Hepatocyte (in vitro differentiated cells): ENCODE data around the gene SDHA. TPM values are rescaled to one million over a fixed set of nuclear protein-coding genes. Genes with fewer than 3 reads are reported as not detected.
"Not testable (repeated sequence)": the region's sequence is repeated elsewhere in the genome, so short reads cannot be mapped to it uniquely, and the experiment has no call there.

Experiments
- DNase-seq: peaks from one replicate; pipeline ENCODE4 v3.0.0-alpha.2; 2016; ENCODE audit warnings: low spot score
- H2AFZ ChIP-seq: fragments of 200-600 bp; sonication (generic); 2 replicates; pipeline ENCODE4 v1.6.0; 2016; ENCODE audit warnings: antibody characterized with exemption, mild to moderate bottlenecking
- H3K27ac ChIP-seq: fragments of 200-600 bp; sonication (generic); 2 replicates; pipeline ENCODE4 v1.5.1; 2016; ENCODE audit warnings: mild to moderate bottlenecking
- H3K27me3 ChIP-seq: fragments of 200-600 bp; sonication (generic); 2 replicates; pipeline ENCODE4 v1.6.1; 2016
- H3K36me3 ChIP-seq: fragments of 200-600 bp; sonication (generic); replicated peaks from 2 replicates; pipeline ENCODE4 v1.5.1; 2016; ENCODE audit warnings: low read depth; ENCODE audit not compliant: insufficient read depth
- H3K4me1 ChIP-seq: fragments of 200-600 bp; sonication (generic); 2 replicates; pipeline ENCODE4 v1.5.1; 2016; ENCODE audit warnings: mild to moderate bottlenecking, moderate library complexity; ENCODE audit not compliant: insufficient read depth
- H3K4me2 ChIP-seq: fragments of 200-600 bp; sonication (generic); 2 replicates; pipeline ENCODE4 v1.6.0; 2016
- H3K4me3 ChIP-seq: fragments of 200-600 bp; sonication (generic); 2 replicates; pipeline ENCODE4 v1.5.1; 2016; ENCODE audit warnings: mild to moderate bottlenecking
- H3K79me2 ChIP-seq: fragments of 200-600 bp; sonication (generic); 2 replicates; pipeline ENCODE4 v1.6.0; 2017; ENCODE audit warnings: mild to moderate bottlenecking
- H3K9me2 ChIP-seq: fragments of 200-600 bp; sonication (generic); replicated peaks from 2 replicates; pipeline ENCODE4 v1.6.0; 2017; ENCODE audit warnings: mild to moderate bottlenecking; ENCODE audit not compliant: insufficient read depth
- H3K9me3 ChIP-seq: fragments of 200-600 bp; sonication (generic); 2 replicates; pipeline ENCODE4 v1.5.1; 2016; ENCODE audit warnings: low read depth, mild to moderate bottlenecking
- H4K20me1 ChIP-seq: fragments of 200-600 bp; sonication (generic); 2 replicates; pipeline ENCODE4 v1.6.0; 2016; ENCODE audit warnings: mild to moderate bottlenecking; ENCODE audit not compliant: insufficient read depth, poor library complexity, severe bottlenecking
- EZH2 ChIP-seq: fragments of 200-600 bp; sonication (generic); IDR thresholded peaks from 2 replicates; pipeline ENCODE4 v1.6.1; 2016; ENCODE audit warnings: antibody characterized with exemption, mild to moderate bottlenecking, borderline replicate concordance
- EZH2phosphoT487 ChIP-seq: fragments of 200-600 bp; sonication (generic); IDR thresholded peaks from one replicate; pipeline ENCODE4 v1.6.1; 2018; ENCODE audit warnings: antibody characterized with exemption, mild to moderate bottlenecking, low read depth, moderate library complexity; ENCODE audit not compliant: unreplicated experiment, severe bottlenecking
- WGBS: methylation state at CpG from one replicate; pipeline ENCODE4 v1.1.6; 2016; ENCODE audit warnings: low lambda C conversion rate; ENCODE audit errors: missing lambda C conversion rate; 5-methylcytosine and 5-hydroxymethylcytosine counted together
- polyA plus RNA-seq: library from polyadenylated mRNA; unstranded; fragments of >200 nt; fragmentation: Nextera tagmentation; extraction: Ambion mirVana; gene quantifications from 2 replicates; pipeline ENCODE4 v1.2.1, GENCODE V29; 2016
- total RNA-seq: library from RNA; depleted of rRNA; stranded (reverse); fragments of >200 nt; gene quantifications from 2 replicates; pipeline ENCODE4 v1.2.3, GENCODE V29; 2014
- TF ChIP-seq, protein P1 (sequence below): fragments of 200-600 bp; sonication (generic); IDR thresholded peaks from 2 replicates; pipeline ENCODE4 v1.5.1; 2016; ENCODE audit warnings: antibody characterized with exemption, mild to moderate bottlenecking; ENCODE audit not compliant: poor library complexity

SDHA gene
- total and polyA plus RNA-seq, 2 experiments from 2014 or later = 102 to 159 TPM

DNA sequence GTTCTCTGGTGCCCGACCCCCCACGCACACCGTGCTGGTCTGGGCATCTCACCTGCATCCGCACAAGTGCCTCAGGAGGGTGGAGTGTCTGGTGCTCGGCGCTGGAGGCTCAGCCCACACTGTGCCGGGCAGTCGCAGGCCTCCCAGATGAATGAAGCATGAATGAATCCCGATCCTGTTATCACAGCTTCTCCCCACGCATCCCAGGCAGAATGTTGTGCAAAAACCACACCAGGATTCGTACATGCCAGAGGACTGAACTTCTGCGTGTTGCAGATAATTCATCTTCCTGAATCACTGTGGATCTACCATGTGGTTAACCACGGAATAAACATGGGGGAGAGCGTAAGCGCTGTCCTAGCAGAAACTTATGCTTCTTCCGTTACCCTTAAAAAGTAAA, 78.8 kb downstream of the SDHA start:
- H3K27me3 ChIP-seq, H3K4me3 ChIP-seq, H3K4me1 ChIP-seq, H3K36me3 ChIP-seq, H3K4me2 ChIP-seq, H3K9me3 ChIP-seq, H2AFZ ChIP-seq, DNase-seq, H3K9me2 ChIP-seq, H3K27ac ChIP-seq: not testable (repeated sequence)
- 90% methylated on average over 16 of the region's 16 CpGs for WGBS
- H4K20me1 ChIP-seq = peaks cover 17% of the 10 kb centered on the region
- H3K79me2 ChIP-seq = peaks cover 17% of the 10 kb centered on the region

GRCh38 chr5:297448-297847, 79.3 kb downstream of the SDHA start:
- not testable (repeated sequence) for H3K4me1 ChIP-seq, H3K4me3 ChIP-seq, H3K27ac ChIP-seq, H3K36me3 ChIP-seq, DNase-seq, H3K9me2 ChIP-seq, H2AFZ ChIP-seq, H3K9me3 ChIP-seq, H3K4me2 ChIP-seq, H3K27me3 ChIP-seq
- Histone ChIP-seq H4K20me1 (peaks cover 21% of the 10 kb centered on the region), H3K79me2 (peaks cover 12% of the 10 kb centered on the region)
- WGBS = 76% methylated on average over 6 of the region's 6 CpGs

GRCh38 chr5:297991-298736, 80.0 kb downstream of the SDHA start:
- H2AFZ ChIP-seq, H3K36me3 ChIP-seq, H3K4me2 ChIP-seq, DNase-seq, H3K9me3 ChIP-seq, H3K27me3 ChIP-seq, H3K4me3 ChIP-seq, H3K27ac ChIP-seq, H3K9me2 ChIP-seq, H3K4me1 ChIP-seq: not testable (repeated sequence)
- H4K20me1 ChIP-seq = peaks cover 28% of the 10 kb centered on the region
- H3K79me2 ChIP-seq = peaks cover 12% of the 10 kb centered on the region
- WGBS = 93% methylated on average over 9 of the region's 14 CpGs

DNA sequence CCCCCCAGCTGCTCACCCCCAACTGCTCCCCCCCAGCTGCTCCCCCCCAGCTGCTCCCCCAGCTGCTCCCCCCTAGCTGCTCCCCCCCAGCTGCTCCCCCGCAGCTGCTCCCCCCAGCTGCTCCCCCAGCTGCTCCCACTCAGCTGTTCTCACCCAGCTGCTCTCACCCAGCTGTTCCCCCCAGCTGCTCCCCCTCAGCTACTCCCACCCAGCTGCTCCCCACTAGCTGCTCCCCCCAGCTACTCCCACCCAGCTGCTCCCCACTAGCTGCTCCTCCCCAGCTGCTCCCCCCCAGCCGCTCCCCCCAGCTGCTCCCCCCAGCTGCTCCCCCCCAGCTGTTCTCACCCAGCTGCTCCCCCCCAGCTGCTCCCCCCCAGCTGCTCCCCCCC, 80.6 kb downstream of the SDHA start:
- Histone ChIP-seq H3K36me3 (no peaks in the 10 kb centered on the region), H3K9me2 (no peaks in the 10 kb centered on the region), H4K20me1 (peaks cover 30% of the 10 kb centered on the region), H2AFZ (no peak overlapping the region), H3K4me1 (peaks cover 4% of the 10 kb centered on the region), H3K79me2 (peaks cover 17% of the 10 kb centered on the region), H3K9me3 (no peaks in the 10 kb centered on the region), H3K27ac (no peak overlapping the region), H3K4me3 (no peak overlapping the region), H3K27me3 (no peaks in the 10 kb centered on the region), H3K4me2 (no peak overlapping the region)
- no peak for DNase-seq
- no CpG with 5 or more reads among the region's 2 CpGs for WGBS
- no peak for TF ChIP-seq EZH2
- TF ChIP-seq EZH2phosphoT487 = no peak
- TF ChIP-seq, protein P1, sequence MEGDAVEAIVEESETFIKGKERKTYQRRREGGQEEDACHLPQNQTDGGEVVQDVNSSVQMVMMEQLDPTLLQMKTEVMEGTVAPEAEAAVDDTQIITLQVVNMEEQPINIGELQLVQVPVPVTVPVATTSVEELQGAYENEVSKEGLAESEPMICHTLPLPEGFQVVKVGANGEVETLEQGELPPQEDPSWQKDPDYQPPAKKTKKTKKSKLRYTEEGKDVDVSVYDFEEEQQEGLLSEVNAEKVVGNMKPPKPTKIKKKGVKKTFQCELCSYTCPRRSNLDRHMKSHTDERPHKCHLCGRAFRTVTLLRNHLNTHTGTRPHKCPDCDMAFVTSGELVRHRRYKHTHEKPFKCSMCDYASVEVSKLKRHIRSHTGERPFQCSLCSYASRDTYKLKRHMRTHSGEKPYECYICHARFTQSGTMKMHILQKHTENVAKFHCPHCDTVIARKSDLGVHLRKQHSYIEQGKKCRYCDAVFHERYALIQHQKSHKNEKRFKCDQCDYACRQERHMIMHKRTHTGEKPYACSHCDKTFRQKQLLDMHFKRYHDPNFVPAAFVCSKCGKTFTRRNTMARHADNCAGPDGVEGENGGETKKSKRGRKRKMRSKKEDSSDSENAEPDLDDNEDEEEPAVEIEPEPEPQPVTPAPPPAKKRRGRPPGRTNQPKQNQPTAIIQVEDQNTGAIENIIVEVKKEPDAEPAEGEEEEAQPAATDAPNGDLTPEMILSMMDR = no peak

DNA sequence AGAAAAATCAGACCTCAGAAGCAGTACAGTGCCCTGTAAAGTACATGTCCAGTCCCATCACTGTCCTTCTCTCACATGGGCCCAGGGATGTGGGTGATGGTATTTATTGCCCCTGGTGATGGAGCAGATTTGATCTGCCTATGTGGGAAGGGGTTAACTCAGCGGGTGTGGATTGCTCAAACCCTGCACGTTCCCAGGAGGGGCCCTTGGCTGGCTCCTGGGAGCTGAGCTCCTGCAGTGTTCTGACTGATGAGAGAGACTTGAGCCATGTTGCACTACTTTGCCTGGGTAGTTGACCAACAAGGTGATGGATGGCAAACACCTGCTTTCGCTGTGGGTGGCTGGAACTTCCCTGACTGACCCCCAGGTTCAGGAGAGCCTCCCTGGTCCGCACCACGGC, 81.8 kb downstream of the SDHA start:
- H3K79me2 ChIP-seq = peaks cover 17% of the 10 kb centered on the region

DNA sequence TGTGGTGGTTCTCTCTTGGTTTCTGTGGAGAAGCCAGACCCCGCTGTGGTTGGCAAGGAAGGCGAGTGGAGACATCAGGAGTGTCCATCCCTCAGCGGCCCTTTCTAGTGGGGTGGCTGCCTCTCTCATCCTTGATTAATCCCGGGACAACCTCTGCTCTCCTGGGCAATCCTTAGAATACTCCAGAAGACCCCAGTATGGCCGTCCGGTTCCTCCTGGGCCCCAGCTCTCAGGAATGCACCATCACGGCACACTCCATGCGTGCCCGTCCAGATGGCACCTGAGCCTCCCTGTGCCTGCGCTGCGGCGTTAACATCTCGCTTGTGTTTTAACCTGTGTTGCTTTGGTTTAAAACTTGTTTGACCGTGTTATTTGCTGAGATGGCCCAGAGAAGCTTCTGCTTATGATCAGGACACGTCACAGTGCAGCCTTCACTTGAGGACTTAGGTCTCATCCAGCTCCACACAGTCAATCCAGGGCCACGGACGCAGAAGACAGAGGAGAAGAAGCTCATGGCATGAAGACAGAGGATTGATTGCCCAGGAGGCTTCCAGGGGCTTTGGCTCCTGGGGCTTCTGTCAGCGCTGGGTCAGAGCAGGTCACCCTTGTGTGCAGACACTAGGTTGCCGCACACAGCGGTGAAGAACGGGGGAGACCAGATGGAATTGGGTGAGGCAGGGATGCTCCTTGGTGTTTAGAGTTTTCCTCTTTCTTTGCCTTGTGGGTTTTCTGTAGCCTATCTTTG, 82.7 kb downstream of the SDHA start:
- H3K4me1 ChIP-seq, H3K4me3 ChIP-seq, H2AFZ ChIP-seq, H3K36me3 ChIP-seq, H3K27ac ChIP-seq, H3K9me3 ChIP-seq, H3K9me2 ChIP-seq, DNase-seq, H3K4me2 ChIP-seq, H3K27me3 ChIP-seq: not testable (repeated sequence)
- Histone ChIP-seq H4K20me1 (peaks cover 30% of the 10 kb centered on the region), H3K79me2 (peaks cover 21% of the 10 kb centered on the region)
- WGBS = 91% methylated on average over 21 of the region's 21 CpGs

More for the DNA sequence above, 81.8 kb downstream of the SDHA start:
- not testable (repeated sequence) for H3K4me2 ChIP-seq, H3K4me3 ChIP-seq, H2AFZ ChIP-seq, H3K9me2 ChIP-seq, DNase-seq, H3K27ac ChIP-seq, H3K4me1 ChIP-seq, H3K27me3 ChIP-seq, H3K9me3 ChIP-seq, H3K36me3 ChIP-seq
- WGBS = 61% methylated on average over 4 of the region's 5 CpGs
- peaks cover 30% of the 10 kb centered on the region for H4K20me1 ChIP-seq

DNA sequence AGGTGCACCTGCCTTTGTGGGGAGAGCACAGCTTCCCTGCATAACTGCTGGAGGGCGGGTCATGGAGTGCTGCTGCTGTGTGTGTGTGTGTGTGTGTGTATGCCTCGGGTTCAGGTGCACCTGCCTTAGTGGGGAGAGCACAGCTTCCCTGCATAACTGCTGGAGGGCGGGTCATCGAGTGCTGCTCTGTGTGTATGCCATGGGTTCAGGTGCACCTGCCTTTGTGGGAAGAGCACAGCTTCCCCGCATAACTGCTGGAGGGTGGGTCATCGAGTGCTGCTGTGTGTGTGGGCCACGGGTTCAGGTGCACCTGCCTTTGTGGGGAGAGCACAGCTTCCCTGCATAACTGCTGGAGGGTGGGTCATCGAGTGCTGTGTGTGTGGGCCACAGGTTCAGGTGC, 84.3 kb downstream of the SDHA start:
- not testable (repeated sequence) for DNase-seq, H2AFZ ChIP-seq, H3K4me2 ChIP-seq, H3K27me3 ChIP-seq, H3K9me2 ChIP-seq, H3K4me3 ChIP-seq, H3K9me3 ChIP-seq, H3K36me3 ChIP-seq, H3K27ac ChIP-seq, H3K4me1 ChIP-seq
- peaks cover 34% of the 10 kb centered on the region for H4K20me1 ChIP-seq
- WGBS = 72% methylated on average over 7 of the region's 8 CpGs
- H3K79me2 ChIP-seq = peaks cover 21% of the 10 kb centered on the region
